HepG2 (cell line): Measurements from ENCODE around the gene URM1. TPM values are rescaled to one million over a fixed set of nuclear protein-coding genes. Genes with fewer than 3 reads are reported as not detected.

Source experiments
- AGO2 ChIP-seq: fragments of 200-400 bp; formaldehyde crosslinking; optimal IDR thresholded peaks from 2 replicates; pipeline ENCODE3; 2017; ENCODE audit warnings: mild to moderate bottlenecking, low read depth, low read length, moderate library complexity
- CEBPG ChIP-seq: IDR thresholded peaks from 2 replicates; pipeline ENCODE4 v1.6.1; 2016
- FOSL1 ChIP-seq: sonication (generic); formaldehyde crosslinking; IDR thresholded peaks from 2 replicates; pipeline ENCODE4 v1.9.0; 2021; ENCODE audit warnings: missing genetic modification reagents, borderline replicate concordance
- GFI1 ChIP-seq: sonication (generic); formaldehyde crosslinking; IDR thresholded peaks from 2 replicates; pipeline ENCODE4 v1.5.0; 2020; ENCODE audit warnings: missing genetic modification reagents, mild to moderate bottlenecking, borderline replicate concordance
- KDM5B ChIP-seq: sonication (generic); formaldehyde crosslinking; IDR thresholded peaks from 2 replicates; pipeline ENCODE4 v1.4.0; 2020; ENCODE audit warnings: missing genetic modification reagents, mild to moderate bottlenecking, borderline replicate concordance
- KLF15 ChIP-seq: sonication (generic); formaldehyde crosslinking; IDR thresholded peaks from 2 replicates; pipeline ENCODE4 v1.8.1; 2023; ENCODE audit warnings: borderline replicate concordance, mild to moderate bottlenecking, inconsistent platforms, missing genetic modification reagents, mixed read lengths
- MAZ ChIP-seq, 2 experiments: sonication (generic) in 1 of 2; formaldehyde crosslinking in 1 of 2; IDR thresholded peaks; 2 replicates each; pipeline versions ENCODE4 v1.5.0 to v1.6.1; 2012 to 2020; ENCODE audit warnings: low read depth in 2 of 2, mild to moderate bottlenecking in 2 of 2, borderline replicate concordance in 1 of 2, improper control_type of control experiment in 1 of 2, low read length in 1 of 2, missing genetic modification reagents in 1 of 2, moderate library complexity in 1 of 2
- NKX3-1 ChIP-seq: sonication (generic); formaldehyde crosslinking; IDR thresholded peaks from 2 replicates; pipeline ENCODE4 v1.5.0; 2020; ENCODE audit warnings: missing genetic modification reagents
- RBM39 ChIP-seq: fragments of 200-400 bp; formaldehyde crosslinking; IDR thresholded peaks from one replicate; pipeline ENCODE4 v1.6.1; 2018; ENCODE audit warnings: antibody characterized with exemption, mild to moderate bottlenecking, low read depth, low read length; ENCODE audit not compliant: poor library complexity, severe bottlenecking
- SATB2 ChIP-seq: sonication (generic); formaldehyde crosslinking; IDR thresholded peaks from 2 replicates; pipeline ENCODE4 v1.5.0; 2020; ENCODE audit warnings: missing genetic modification reagents
- SP1 ChIP-seq, 2 experiments: fragments of 450-650 bp in 1 of 2; sonication (generic) in 1 of 2; formaldehyde crosslinking in 1 of 2; IDR thresholded peaks; 2 replicates each; pipeline versions ENCODE4 v1.4.0 to v1.6.1; 2016 to 2020; ENCODE audit warnings: missing genetic modification reagents in 1 of 2
- YEATS2 ChIP-seq: sonication (generic); formaldehyde crosslinking; IDR thresholded peaks from 2 replicates; pipeline ENCODE4 v1.4.0; 2020; ENCODE audit warnings: missing genetic modification reagents, borderline replicate concordance
- ZNF562 ChIP-seq: sonication (generic); formaldehyde crosslinking; IDR thresholded peaks from 2 replicates; pipeline ENCODE4 v1.8.0; 2022; ENCODE audit warnings: missing genetic modification reagents, borderline replicate concordance
- ZSCAN29 ChIP-seq: sonication (generic); formaldehyde crosslinking; conservative IDR thresholded peaks from 2 replicates; pipeline ENCODE4 v1.4.0; 2020; ENCODE audit warnings: mild to moderate bottlenecking, missing genetic modification reagents
- polyA plus RNA-seq, 8 experiments: library from polyadenylated mRNA; depleted of rRNA in 3 of 8; stranded (reverse) in 7 of 8; unstranded in 1 of 8; fragments of >200 nt; fragmentation: Illumina TruSeq in 4 of 8; extraction: Trizol in 4 of 8; gene quantifications; 2 replicates each; pipeline versions ENCODE4 v1.2.1 to v1.2.3, GENCODE V29; 2011 to 2016; ENCODE audit warnings: low read depth in 4 of 8, missing spikeins in 1 of 8, mixed read lengths in 1 of 8; ENCODE audit not compliant: insufficient read depth in 1 of 8
- total RNA-seq, 5 experiments: library from RNA; depleted of rRNA; stranded (reverse); fragments of >200 nt; fragmentation: Illumina TruSeq; extraction: Trizol; gene quantifications; 2 replicates each; pipeline ENCODE4 v1.2.3, GENCODE V29; 2016; ENCODE audit warnings: low read depth in 1 of 5
- TF ChIP-seq, protein P1 (sequence below): sonication (generic); formaldehyde crosslinking; IDR thresholded peaks from 2 replicates; pipeline ENCODE4 v1.4.0; 2020; ENCODE audit warnings: mild to moderate bottlenecking, missing genetic modification reagents
- TF ChIP-seq, protein P2 (sequence below): sonication (generic); formaldehyde crosslinking; IDR thresholded peaks from 2 replicates; pipeline ENCODE4 v1.5.0; 2020; ENCODE audit warnings: mild to moderate bottlenecking, missing genetic modification reagents
- TF ChIP-seq, protein P3 (sequence below): IDR thresholded peaks from 2 replicates; pipeline ENCODE4 v1.6.1; 2016
- TF ChIP-seq, protein P4 (sequence below): sonication (generic); formaldehyde crosslinking; conservative IDR thresholded peaks from 2 replicates; pipeline ENCODE4 v1.8.0; 2022; ENCODE audit warnings: mild to moderate bottlenecking, moderate library complexity, missing genetic modification reagents
- TF ChIP-seq, protein P5 (sequence below): sonication (generic); formaldehyde crosslinking; IDR thresholded peaks from 2 replicates; pipeline ENCODE4 v1.4.0; 2020; ENCODE audit warnings: missing genetic modification reagents
- TF ChIP-seq, protein P6 (sequence below): sonication (generic); formaldehyde crosslinking; IDR thresholded peaks from 2 replicates; pipeline ENCODE4 v1.4.0; 2020; ENCODE audit warnings: missing genetic modification reagents, borderline replicate concordance

Gene URM1
- total and polyA plus RNA-seq, 2 of the 13 experiments (the other 11 are each of a cell fraction or from before 2014, with no cell fraction given) = 37.1 to 41.3 TPM

DNA sequence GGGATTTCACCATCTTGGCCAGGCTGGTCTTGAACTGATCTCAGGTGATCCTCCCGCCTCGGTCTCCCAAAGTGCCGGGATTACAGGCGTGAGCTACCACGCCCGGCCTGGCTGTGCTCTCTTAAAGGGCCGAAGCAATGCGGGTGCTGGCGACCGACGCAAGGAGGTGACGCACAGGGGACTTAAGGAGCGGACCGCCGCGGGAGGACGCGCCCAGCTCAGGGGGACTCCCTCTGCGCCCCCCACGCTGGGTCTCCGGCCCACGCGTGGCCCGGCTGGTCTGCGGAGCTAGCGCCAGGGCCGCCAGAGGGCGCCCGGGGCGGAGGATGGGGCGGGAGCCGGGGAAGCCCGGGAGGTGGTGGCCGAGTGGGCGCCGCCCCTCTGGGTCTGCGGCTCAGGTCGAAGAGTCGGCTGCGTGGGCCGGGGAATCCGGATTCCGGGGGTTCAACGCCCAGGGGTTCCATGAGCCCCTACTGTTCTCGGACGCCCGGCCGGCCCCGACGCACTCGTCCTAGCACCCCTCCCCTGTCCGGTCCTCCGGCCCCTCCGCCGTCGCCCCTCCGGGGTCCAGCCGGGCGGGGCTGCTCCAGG lies 49.0 kb downstream of the URM1 start (continued):
- peak; percentile 38; the same call in 1 of the 2 replicates for TF ChIP-seq MAZ (IDR thresholded peaks at IDR 0.05; ENCODE audit: borderline replicate concordance, low read depth, low read length)
- no peak for TF ChIP-seq MAZ (CRISPR knock-in tag; IDR thresholded peaks at IDR 0.05; ENCODE audit: low read depth)
- TF ChIP-seq, protein P1, sequence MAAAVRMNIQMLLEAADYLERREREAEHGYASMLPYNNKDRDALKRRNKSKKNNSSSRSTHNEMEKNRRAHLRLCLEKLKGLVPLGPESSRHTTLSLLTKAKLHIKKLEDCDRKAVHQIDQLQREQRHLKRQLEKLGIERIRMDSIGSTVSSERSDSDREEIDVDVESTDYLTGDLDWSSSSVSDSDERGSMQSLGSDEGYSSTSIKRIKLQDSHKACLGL = no peak; the same call in 1 of the 2 replicates
- TF ChIP-seq KDM5B = no peak
- no peak for TF ChIP-seq SP1 (IDR thresholded peaks at IDR 0.05)
- TF ChIP-seq SP1 (CRISPR knock-in tag; IDR thresholded peaks at IDR 0.05) = peak; percentile 29; the same call in 1 of the 2 replicates
- TF ChIP-seq, protein P2, sequence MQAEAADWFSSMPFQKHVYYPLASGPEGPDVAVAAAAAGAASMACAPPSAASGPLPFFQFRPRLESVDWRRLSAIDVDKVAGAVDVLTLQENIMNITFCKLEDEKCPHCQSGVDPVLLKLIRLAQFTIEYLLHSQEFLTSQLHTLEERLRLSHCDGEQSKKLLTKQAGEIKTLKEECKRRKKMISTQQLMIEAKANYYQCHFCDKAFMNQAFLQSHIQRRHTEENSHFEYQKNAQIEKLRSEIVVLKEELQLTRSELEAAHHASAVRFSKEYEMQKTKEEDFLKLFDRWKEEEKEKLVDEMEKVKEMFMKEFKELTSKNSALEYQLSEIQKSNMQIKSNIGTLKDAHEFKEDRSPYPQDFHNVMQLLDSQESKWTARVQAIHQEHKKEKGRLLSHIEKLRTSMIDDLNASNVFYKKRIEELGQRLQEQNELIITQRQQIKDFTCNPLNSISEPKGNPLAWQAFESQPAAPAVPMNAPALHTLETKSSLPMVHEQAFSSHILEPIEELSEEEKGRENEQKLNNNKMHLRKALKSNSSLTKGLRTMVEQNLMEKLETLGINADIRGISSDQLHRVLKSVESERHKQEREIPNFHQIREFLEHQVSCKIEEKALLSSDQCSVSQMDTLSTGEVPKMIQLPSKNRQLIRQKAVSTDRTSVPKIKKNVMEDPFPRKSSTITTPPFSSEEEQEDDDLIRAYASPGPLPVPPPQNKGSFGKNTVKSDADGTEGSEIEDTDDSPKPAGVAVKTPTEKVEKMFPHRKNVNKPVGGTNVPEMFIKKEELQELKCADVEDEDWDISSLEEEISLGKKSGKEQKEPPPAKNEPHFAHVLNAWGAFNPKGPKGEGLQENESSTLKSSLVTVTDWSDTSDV (CRISPR knock-in tag) = no peak
- TF ChIP-seq NKX3-1 (CRISPR knock-in tag) = 0 out of 2 replicates have a peak, but pooled peaks have one; percentile 41
- TF ChIP-seq AGO2 = no peak
- no peak for TF ChIP-seq CEBPG (CRISPR knock-in tag)
- TF ChIP-seq, protein P3, sequence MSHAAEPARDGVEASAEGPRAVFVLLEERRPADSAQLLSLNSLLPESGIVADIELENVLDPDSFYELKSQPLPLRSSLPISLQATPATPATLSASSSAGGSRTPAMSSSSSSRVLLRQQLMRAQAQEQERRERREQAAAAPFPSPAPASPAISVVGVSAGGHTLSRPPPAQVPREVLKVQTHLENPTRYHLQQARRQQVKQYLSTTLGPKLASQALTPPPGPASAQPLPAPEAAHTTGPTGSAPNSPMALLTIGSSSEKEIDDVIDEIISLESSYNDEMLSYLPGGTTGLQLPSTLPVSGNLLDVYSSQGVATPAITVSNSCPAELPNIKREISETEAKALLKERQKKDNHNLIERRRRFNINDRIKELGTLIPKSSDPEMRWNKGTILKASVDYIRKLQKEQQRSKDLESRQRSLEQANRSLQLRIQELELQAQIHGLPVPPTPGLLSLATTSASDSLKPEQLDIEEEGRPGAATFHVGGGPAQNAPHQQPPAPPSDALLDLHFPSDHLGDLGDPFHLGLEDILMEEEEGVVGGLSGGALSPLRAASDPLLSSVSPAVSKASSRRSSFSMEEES (CRISPR knock-in tag) = no peak
- no peak for TF ChIP-seq SATB2 (CRISPR knock-in tag)
- TF ChIP-seq ZSCAN29 (CRISPR knock-in tag) = no peak
- 0 out of 2 replicates have a peak, but pooled peaks have one; percentile 10 for TF ChIP-seq GFI1 (CRISPR knock-in tag)
- no peak for TF ChIP-seq FOSL1
- TF ChIP-seq, protein P4, sequence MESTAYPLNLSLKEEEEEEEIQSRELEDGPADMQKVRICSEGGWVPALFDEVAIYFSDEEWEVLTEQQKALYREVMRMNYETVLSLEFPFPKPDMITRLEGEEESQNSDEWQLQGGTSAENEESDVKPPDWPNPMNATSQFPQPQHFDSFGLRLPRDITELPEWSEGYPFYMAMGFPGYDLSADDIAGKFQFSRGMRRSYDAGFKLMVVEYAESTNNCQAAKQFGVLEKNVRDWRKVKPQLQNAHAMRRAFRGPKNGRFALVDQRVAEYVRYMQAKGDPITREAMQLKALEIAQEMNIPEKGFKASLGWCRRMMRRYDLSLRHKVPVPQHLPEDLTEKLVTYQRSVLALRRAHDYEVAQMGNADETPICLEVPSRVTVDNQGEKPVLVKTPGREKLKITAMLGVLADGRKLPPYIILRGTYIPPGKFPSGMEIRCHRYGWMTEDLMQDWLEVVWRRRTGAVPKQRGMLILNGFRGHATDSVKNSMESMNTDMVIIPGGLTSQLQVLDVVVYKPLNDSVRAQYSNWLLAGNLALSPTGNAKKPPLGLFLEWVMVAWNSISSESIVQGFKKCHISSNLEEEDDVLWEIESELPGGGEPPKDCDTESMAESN (CRISPR knock-in tag) = no peak
- no peak for TF ChIP-seq ZNF562
- TF ChIP-seq, protein P5, sequence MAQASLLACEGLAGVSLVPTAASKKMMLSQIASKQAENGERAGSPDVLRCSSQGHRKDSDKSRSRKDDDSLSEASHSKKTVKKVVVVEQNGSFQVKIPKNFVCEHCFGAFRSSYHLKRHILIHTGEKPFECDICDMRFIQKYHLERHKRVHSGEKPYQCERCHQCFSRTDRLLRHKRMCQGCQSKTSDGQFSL = 0 out of 2 replicates have a peak, but pooled peaks have one; percentile 50
- TF ChIP-seq, protein P6, sequence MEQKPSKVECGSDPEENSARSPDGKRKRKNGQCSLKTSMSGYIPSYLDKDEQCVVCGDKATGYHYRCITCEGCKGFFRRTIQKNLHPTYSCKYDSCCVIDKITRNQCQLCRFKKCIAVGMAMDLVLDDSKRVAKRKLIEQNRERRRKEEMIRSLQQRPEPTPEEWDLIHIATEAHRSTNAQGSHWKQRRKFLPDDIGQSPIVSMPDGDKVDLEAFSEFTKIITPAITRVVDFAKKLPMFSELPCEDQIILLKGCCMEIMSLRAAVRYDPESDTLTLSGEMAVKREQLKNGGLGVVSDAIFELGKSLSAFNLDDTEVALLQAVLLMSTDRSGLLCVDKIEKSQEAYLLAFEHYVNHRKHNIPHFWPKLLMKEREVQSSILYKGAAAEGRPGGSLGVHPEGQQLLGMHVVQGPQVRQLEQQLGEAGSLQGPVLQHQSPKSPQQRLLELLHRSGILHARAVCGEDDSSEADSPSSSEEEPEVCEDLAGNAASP (CRISPR knock-in tag) = 0 out of 2 replicates have a peak, but pooled peaks have one; percentile 9
- TF ChIP-seq KLF15 = 0 out of 2 replicates have a peak, but pooled peaks have one; percentile 30
- peak; percentile 32 for TF ChIP-seq RBM39
- TF ChIP-seq YEATS2 = 0 out of 2 replicates have a peak, but pooled peaks have one; percentile 19
